A549 treated with RU486 at 1 μM for 4 hours (cell line): ENCODE data around the gene CDC25A. TPM values are rescaled to one million over a fixed set of nuclear protein-coding genes. Genes with fewer than 3 reads are reported as not detected.

Experiments
- total RNA-seq: library from RNA; stranded (reverse); fragments of 200-300 nt; extraction: Qiagen RNA extraction; gene quantifications from 5 replicates; pipeline ENCODE4 v1.2.3, GENCODE V29; 2022; ENCODE audit warnings: low read depth

The CDC25A gene
- total RNA-seq: 10.1 to 12.3 TPM (median 11.0 TPM) in 5 replicates

GRCh38 chr3:48188266-48189201 lies at the start of gene CDC25A:
Gene CDC25A (minus strand): TSS chr3:48188417. CDS start chr3:48187947, 470 bp downstream.

GRCh38 chr3:48222616-48223513 lies 34.6 kb upstream of the CDC25A start, which contains the start of gene CAMP:
Gene CAMP (plus strand): TSS chr3:48223495. CDS start chr3:48223512, 17 bp downstream.

Other genes starting within 250 kb of the CDC25A start
- gene MAP4, start 172.0 kb downstream of the CDC25A start, total RNA-seq: 90.6 to 109 TPM (median 98.9 TPM) in 5 replicates
- gene CAMP, start 35.1 kb upstream of the CDC25A start, total RNA-seq: not detected in 5 replicates
- 2.5 to 2.7 TPM (median 2.5 TPM) in 5 replicates for gene ZNF589, start 52.7 kb upstream of the CDC25A start, total RNA-seq
- 22.7 to 28.0 TPM (median 23.1 TPM) in 5 replicates for gene NME6, start 113.0 kb upstream of the CDC25A start, total RNA-seq
- not detected in 5 replicates for gene SPINK8, start 145.2 kb upstream of the CDC25A start, total RNA-seq
- not detected in 5 replicates for gene FBXW12, start 183.8 kb upstream of the CDC25A start, total RNA-seq
- 10.5 to 16.6 TPM (median 13.2 TPM) in 5 replicates for gene PLXNB1, start 241.7 kb upstream of the CDC25A start, total RNA-seq